KOPT-K1 (cell line): ENCODE measurements around the gene SPATS2.

ENCODE experiments used
- H3K27ac ChIP-seq: fragments of 200-600 bp; sonication (generic); 2 replicates; pipeline ENCODE4 v1.5.1; 2016; ENCODE audit warnings: antibody characterized with exemption, mild to moderate bottlenecking, low read depth, low read length; ENCODE audit not compliant: poor library complexity, severe bottlenecking
- H3K36me3 ChIP-seq: fragments of 200-600 bp; sonication (generic); 2 replicates; pipeline ENCODE4 v1.5.1; 2017; ENCODE audit warnings: antibody characterized with exemption, mild to moderate bottlenecking, low read length, moderate library complexity; ENCODE audit not compliant: insufficient read depth
- H3K9me3 ChIP-seq: fragments of 200-600 bp; sonication (generic); 2 replicates; pipeline ENCODE4 v1.5.1; 2017; ENCODE audit warnings: antibody characterized with exemption, low read length, mild to moderate bottlenecking; ENCODE audit not compliant: insufficient read depth, poor library complexity, severe bottlenecking

SPATS2 gene

DNA sequence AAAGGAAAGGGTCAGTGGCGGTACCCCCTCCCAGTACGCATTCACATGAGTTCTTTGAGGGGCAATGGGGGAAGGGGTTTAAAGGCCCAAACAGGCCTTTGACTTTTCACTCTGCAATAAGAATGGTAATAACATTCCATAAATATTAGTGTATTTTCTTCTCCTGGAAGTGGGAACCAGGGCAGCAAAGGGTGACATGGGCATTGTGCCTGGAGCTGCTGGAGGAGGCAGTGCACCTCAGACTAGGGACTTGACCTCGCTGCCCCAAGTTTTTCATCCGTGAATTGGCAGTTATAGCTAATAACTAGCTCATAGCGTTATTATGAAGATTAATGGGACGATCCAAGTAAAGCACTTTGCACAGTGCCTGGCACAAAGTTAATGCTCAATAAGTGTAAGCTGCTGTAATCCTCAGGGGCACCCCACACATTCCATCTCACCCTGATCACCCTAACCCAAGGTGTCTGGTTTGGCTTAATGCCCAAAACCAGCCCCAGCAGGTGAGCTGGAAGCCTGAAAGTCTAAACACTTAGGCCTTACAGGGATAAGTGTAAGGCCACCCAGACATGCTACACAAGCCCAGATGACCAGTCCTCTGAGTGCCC, 168.8 kb downstream of the SPATS2 start:
- no peak overlapping the region for H3K27ac ChIP-seq
- H3K9me3 ChIP-seq: no peaks in the 10 kb centered on the region
- no peaks in the 10 kb centered on the region for H3K36me3 ChIP-seq

DNA sequence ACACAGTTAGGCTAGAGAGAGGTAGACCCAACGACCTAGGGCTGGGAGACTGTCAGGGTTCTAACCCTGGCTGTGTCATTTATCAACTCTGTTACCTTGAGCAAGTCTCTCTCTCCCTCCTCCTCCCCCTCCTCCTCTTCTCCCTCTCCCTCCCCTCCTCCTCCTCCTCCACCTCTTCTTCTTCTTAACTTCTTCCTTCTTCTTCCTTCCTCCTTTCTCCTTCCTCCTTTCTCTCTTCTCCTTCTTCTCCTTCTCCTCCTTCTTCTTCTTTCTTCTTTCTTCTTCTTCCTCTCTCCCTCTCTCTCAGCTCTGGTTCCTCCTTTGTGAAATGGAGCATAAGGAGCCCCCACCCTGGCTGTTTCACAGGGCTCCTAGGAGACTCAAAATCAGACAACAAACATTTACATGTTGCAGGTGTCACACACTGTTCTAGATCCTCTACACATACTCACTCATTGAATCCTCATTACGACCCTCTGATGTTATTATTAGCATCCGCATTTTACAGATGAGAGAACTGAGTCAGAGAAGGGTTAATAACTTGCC, 169.3 kb downstream of the SPATS2 start:
- H3K27ac ChIP-seq: no peak overlapping the region
- H3K9me3 ChIP-seq: no peaks in the 10 kb centered on the region
- no peaks in the 10 kb centered on the region for H3K36me3 ChIP-seq

DNA sequence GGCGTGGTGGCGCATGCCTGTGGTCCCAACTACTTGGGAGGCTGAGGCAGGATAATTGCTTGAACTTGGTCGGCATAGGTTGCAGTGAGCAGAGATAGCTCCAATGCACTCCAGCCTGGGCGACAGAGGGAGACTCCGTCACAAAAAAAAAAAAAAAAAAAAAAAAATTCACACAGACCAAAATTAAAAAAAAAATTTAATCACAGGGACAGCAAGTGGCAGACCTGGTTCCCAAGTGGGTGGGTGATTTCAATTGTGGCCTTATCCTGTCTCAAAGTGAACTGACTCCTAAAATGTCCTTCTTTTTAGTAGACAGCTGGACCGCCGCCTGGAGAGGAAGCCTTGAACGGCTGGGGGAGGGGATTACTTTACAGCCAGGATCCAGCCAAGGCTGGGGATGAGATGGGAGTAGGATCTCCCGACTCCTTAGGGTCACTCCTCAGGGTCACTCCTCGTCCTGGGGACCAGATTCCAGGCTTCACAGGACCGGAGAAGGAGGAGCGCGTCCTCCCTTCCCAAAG, 170.0 kb downstream of the SPATS2 start:
- no peak overlapping the region for H3K27ac ChIP-seq
- H3K9me3 ChIP-seq: no peaks in the 10 kb centered on the region
- no peaks in the 10 kb centered on the region for H3K36me3 ChIP-seq

DNA sequence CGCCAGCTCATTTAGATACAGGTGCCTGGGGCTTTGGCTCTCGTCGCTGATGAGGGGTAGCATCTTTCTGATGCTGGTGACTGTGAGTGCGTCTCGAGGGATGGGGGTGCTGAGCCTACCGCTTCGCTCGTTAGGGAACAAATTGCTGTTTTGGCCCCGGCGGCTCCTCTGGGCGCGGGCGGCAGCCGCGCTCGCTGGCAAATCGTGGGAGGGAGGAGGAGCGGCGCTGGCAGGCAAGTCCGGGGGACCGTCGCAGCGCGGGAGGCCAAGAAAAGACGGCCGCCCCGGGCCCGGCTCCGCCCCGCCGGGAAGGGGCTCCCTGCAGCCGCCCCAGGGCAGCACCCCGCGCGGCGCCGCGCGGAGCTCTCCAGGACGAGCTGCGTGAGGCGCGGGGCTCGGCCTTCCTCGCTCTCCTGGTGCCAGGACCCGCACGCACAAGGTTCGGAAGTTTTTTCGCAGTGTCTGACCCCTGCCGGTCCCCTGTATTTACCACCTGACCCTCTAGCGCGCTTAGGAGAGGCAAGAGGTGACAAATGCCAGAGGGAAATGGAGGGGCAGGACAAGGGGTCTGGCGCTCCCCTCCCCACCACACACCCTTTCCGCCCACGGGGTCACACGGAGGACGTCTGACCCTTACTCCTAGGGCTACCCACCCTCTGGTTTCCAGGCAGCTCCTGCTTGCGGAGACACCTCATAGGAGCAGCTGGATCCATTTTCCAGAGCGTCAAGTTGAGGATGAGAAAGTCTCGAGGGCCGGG, 170.7 kb downstream of the SPATS2 start:
- no peaks in the 10 kb centered on the region for H3K36me3 ChIP-seq
- H3K27ac ChIP-seq: no peak overlapping the region
- no peaks in the 10 kb centered on the region for H3K9me3 ChIP-seq

DNA sequence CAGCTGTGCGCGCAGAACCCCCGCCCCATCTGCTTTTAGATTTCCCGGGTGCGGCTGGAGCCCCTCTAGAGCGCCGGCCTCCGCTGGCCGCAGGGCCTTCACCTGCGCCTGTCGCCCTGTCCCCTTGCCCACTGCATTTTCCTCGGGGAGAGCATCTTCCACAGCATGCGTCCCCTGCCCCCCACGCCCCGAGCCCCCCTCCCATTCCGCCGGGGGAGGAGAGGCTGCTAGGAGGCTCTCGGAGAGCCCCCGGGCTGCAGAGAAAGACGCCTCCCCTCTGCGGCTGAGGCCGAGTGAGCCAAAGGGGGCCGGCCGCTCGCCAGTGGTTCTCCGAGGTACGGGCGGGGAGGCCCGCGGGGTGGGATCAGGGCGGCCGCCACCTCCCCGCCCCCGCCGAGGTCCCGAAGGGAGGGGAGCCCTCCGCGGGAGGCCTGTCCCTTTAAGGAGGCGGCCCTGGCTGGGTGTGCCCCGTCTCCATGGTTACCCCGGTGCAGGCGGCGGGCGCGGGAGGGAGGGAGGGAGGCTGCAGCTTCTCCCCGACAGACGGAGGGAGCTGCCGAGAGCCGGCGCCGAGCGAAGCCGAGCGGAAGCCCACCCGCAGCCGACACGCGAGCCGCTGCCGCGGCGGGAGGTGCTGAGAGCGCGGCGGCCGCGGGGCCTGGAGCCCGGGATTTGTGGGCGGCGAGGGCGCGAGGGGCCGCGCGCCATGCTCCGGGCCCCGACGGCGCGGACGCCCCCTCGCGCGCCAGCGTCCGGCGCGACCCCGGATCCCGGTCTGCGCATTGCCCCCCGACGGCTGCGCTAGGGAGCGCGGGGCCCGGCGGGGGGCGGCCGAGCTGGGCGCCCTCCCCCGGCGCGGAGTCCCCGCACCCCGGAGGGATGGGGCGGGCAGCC, 171.5 kb downstream of the SPATS2 start, which contains the start of gene KCNH3:
KCNH3 (plus strand) TSS at position 521 of the 894 bp plus-strand sequence. CDS start 387 bp downstream, outside the sequence.
- Histone ChIP-seq H3K27ac (no peak within 1 kb of the TSS), H3K9me3 (no peaks in the 10 kb centered on the region), H3K36me3 (no peaks in the 10 kb centered on the region)

DNA sequence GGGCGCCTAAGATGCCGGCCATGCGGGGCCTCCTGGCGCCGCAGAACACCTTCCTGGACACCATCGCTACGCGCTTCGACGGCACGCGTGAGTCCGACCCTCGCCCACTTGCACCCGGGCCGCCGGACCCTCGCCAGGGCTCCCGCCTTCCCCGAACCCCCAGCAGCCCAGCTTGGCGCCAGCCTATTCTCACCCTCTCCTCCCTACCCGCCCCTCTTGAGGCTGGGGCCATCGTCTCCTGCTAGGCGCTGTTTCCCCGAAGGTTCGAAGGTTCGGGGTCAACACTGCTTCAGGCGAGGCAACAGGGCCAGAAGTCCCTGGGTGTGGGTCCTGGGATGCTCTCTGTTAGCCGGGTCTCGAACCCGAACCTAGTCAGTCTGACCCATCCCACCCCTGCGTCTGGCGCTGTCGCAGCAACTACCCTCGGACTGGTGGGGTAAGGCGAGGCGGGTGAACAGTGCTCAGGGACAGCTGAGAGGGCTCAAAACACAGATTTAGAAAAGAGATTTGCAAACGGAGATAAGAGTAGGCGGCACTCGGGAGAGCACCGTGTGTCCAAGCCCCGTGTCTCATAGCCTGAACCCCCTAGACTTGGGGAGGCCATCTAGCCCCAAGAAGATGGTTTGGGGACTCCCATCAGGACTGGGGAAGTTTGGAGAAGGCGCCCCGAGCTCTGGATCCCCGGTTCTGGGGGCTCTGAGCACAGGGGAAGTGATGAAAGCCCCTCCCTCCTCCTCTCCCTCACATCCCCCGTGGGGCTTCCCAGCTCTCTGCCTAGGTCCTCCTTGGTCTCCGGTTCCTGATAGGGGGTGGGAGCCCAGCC, 172.4 kb downstream of the SPATS2 start:
- H3K9me3 ChIP-seq: no peaks in the 10 kb centered on the region
- H3K36me3 ChIP-seq: no peaks in the 10 kb centered on the region
- H3K27ac ChIP-seq: no peak overlapping the region

DNA sequence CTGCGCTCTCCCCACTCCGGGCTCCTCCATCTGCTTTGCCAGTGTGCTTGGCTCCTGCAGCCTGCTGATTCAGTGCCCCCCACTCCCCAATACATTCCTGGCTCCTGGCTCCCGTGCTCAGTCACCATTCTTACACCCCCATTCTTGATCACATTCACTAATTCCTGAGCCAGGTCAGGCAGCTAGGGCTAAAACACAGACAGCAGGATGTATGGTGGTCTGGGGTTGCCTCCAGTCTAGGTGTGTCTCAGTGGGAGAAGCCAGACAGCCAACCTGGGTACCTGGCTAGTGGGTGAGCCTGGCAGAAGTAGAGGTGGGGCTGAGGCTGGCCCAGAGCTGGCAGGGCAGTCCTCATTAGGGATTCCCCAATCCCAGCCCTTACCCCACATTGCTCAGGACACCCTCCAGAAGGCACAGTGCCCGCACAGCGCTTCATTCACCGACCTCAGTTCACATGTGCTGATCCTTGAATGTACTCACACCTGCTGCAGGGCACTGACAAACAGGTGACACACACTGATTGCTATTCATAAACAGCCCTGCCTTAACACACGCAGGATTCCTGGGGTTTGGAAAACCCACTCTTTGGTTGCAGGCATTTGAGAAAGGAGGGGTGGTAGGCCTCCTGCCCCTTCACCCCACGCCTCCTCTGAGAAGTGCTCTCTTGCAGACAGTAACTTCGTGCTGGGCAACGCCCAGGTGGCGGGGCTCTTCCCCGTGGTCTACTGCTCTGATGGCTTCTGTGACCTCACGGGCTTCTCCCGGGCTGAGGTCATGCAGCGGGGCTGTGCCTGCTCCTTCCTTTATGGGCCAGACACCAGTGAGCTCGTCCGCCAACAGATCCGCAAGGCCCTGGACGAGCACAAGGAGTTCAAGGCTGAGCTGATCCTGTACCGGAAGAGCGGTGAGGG, 173.2 kb downstream of the SPATS2 start:
- Histone ChIP-seq H3K27ac (no peak overlapping the region), H3K36me3 (no peaks in the 10 kb centered on the region)

DNA sequence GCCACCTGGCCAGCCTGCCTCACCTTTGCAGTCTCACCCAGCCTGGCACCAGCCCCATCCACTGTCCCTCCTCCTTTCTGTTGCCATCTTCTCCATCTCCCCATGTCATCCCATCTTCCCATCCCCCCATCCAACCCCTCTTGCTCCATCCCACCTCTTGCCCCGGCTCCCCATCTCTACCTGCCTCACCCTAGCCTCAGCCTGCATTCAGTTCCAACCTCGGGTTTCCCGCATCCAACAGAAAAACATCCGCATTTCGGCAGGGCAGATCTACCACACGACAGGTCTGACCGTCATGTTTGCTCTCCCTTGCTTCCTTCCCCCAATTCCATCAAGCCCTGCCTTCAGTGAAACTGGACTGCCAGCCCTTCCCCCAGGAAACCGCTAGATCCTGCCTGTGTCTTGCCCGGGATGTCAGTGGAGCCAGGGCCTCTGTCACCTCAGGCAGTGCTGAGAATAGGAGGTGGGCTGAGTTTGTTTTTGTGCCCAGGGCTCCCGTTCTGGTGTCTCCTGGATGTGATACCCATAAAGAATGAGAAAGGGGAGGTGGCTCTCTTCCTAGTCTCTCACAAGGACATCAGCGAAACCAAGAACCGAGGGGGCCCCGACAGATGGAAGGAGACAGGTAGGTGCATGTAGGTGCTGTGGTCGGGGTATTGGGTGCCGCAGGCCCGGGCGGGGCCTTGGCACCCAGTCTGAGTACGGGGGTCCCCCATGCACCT, 174.0 kb downstream of the SPATS2 start:
- H3K27ac ChIP-seq: no peak overlapping the region
- no peaks in the 10 kb centered on the region for H3K36me3 ChIP-seq
- H3K9me3 ChIP-seq: no peaks in the 10 kb centered on the region

More for the DNA sequence above, 173.2 kb downstream of the SPATS2 start:
- no peaks in the 10 kb centered on the region for H3K9me3 ChIP-seq

DNA sequence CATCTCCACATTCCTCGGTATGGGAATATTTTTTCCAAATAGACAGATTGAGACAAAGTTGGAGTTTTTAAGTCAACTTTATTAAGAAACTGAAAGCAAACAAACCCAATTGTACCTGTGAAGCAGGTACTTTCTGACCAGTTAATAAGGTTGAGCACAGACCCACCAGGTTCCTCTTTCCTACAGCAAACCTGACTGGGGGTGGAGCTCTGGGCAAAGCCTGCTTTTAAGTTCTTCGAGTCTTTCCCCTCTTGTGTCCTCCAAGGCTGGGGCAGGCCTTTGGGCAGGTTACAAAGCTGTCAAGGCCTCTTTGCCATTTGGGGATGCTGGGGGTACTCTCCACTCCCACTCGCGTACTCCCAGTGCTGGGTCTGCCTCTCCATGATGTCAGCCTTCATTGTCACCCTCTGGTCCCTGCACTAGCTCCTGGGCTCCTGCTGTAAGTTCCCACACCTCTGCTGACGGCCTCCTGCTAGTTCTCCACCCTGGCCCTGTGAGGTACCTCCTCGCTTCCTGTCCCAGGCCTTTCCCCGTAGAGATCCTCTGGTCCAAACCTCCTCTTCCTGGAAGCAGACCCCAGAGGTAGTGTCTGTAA, 174.7 kb downstream of the SPATS2 start:
- H3K36me3 ChIP-seq: no peaks in the 10 kb centered on the region
- no peaks in the 10 kb centered on the region for H3K9me3 ChIP-seq
- no peak overlapping the region for H3K27ac ChIP-seq

DNA sequence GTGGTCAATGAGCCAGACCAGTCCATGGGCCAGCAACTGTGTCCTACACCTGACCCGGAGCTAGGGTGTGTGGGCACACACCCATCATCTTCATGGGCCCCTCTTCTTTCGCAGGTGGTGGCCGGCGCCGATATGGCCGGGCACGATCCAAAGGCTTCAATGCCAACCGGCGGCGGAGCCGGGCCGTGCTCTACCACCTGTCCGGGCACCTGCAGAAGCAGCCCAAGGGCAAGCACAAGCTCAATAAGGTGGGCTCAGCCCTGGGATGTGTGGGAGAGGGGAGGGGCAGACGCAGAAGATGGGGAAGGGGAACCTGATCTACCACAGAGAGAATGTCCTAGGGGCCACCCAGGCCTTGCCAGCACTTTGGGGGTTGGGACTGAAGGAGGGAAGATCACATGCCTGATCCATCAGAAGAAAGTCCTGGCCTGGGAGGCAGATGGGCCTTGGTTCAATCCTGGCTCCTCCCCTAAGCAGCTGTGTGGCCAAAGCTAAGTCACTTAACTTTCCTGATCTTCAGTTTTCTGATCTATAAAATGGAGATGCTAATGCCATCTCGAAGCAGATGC, 175.4 kb downstream of the SPATS2 start:
- H3K9me3 ChIP-seq: no peaks in the 10 kb centered on the region
- no peaks in the 10 kb centered on the region for H3K36me3 ChIP-seq
- no peak overlapping the region for H3K27ac ChIP-seq

DNA sequence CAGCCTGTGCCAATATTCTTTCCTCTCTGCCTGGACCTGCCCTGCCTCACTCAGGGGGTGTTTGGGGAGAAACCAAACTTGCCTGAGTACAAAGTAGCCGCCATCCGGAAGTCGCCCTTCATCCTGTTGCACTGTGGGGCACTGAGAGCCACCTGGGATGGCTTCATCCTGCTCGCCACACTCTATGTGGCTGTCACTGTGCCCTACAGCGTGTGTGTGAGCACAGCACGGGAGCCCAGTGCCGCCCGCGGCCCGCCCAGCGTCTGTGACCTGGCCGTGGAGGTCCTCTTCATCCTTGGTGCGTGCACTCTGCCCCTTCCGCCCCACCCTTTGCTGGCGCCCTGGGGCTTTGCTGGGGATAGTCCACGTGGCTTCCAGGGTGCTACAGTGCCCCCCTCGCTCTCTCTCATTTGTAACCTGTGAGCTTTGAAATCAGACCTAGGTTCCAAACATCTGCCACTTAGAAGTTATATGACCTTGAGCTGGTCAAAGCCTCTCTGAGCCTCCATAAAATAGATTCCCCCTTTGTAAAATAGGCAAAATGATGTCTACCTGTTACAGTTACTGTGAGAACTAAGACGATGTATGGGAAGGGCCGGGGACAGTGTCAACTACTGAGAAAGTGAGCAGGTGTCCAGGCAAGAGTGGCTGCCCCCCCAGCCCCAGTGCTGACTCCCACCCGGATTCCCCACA, 176.1 kb downstream of the SPATS2 start:
- Histone ChIP-seq H3K36me3 (no peaks in the 10 kb centered on the region), H3K9me3 (no peaks in the 10 kb centered on the region), H3K27ac (no peak overlapping the region)
